Stimulated activated CD4-positive, alpha-beta T cell treated with anti-CD3 and anti-CD28 coated beads, Interleukin-1b, Interleukin-23, amount 100 ng/mL, for 4 hours (primary cell): Measurements from ENCODE around the gene USP36.
"Not testable (repeated sequence)": the region's sequence is repeated elsewhere in the genome, so short reads cannot be mapped to it uniquely, and the experiment has no call there.

Source experiments
- DNase-seq, 2 donors: peaks; one replicate each; pipeline ENCODE4 v3.0.0-alpha.2; 2020; ENCODE audit warnings: low read depth in 2 of 2

USP36 gene

GRCh38 chr17:78872486-78872885 is 31.9 kb upstream of the USP36 start:
- DNase-seq = no peak

GRCh38 chr17:78870621-78871020 is 30.0 kb upstream of the USP36 start:
- no peak for DNase-seq

GRCh38 chr17:78868391-78868790 is 27.8 kb upstream of the USP36 start:
- DNase-seq = no peak

- not testable (repeated sequence) for DNase-seq
These were observed 26.4 kb upstream of the USP36 start for GRCh38 chr17:78867046-78867445.

GRCh38 chr17:78865682-78866390 is 25.2 kb upstream of the USP36 start:
- DNase-seq = peak; percentile 52 to 56

GRCh38 chr17:78864117-78864516 is 23.5 kb upstream of the USP36 start:
- DNase-seq = no peak

- no peak for DNase-seq
These were observed 21.7 kb upstream of the USP36 start for GRCh38 chr17:78862073-78863023.

- DNase-seq = no peak
These were observed 20.6 kb upstream of the USP36 start for GRCh38 chr17:78861229-78861628.

GRCh38 chr17:78859051-78859450 is 18.4 kb upstream of the USP36 start:
- no peak for DNase-seq

GRCh38 chr17:78857266-78857665 is 16.7 kb upstream of the USP36 start:
- DNase-seq = no peak

- DNase-seq = no peak
These were observed 15.0 kb upstream of the USP36 start for GRCh38 chr17:78855561-78856165.

- no peak for DNase-seq
These were observed 13.9 kb upstream of the USP36 start for GRCh38 chr17:78854508-78854907.

GRCh38 chr17:78853926-78854394 is 13.3 kb upstream of the USP36 start:
- no peak for DNase-seq

GRCh38 chr17:78852709-78853121 is 12.1 kb upstream of the USP36 start:
- DNase-seq = no peak

- no peak for DNase-seq
These were observed 8.4 kb upstream of the USP36 start for GRCh38 chr17:78849026-78849425.

GRCh38 chr17:78847052-78847451 is 6.4 kb upstream of the USP36 start:
- no peak for DNase-seq

GRCh38 chr17:78844301-78845005 is 3.8 kb upstream of the USP36 start:
- no peak for DNase-seq

GRCh38 chr17:78842881-78843565 is 2.4 kb upstream of the USP36 start:
- DNase-seq = peak; percentile 44 to 46

GRCh38 chr17:78840530-78840779 is 159 bp downstream of the USP36 start:
- DNase-seq = no peak

- peak; percentile 40 to 41 for DNase-seq
These were observed 668 bp downstream of the USP36 start for GRCh38 chr17:78839762-78840529.
